SK-N-SH (cell line): ENCODE data around the gene PCCB. TPM values are rescaled to one million over a fixed set of nuclear protein-coding genes. Genes with fewer than 3 reads are reported as not detected.

Experiments used
- CTCF ChIA-PET: fragments of 300-600, 350-600 bp; formaldehyde crosslinking; extraction: SDS; loops from one replicate; lab custom pipeline; 2021; lab: Yijun Ruan, JAX
- POLR2A ChIA-PET: fragments of 350-600 bp; sonication (Branson Sonifier 250); formaldehyde crosslinking; extraction: SDS; loops from one replicate; lab custom pipeline; 2020; ENCODE audit warnings: antibody characterized with exemption, inconsistent platforms; lab: Yijun Ruan, JAX
- DNase-seq: peaks from one replicate; pipeline ENCODE4 v3.0.0; 2012
- H2AFZ ChIP-seq: fragments of 200-600 bp; sonication (generic); 2 replicates; pipeline ENCODE4 v1.8.1; 2016; ENCODE audit warnings: antibody characterized with exemption, mild to moderate bottlenecking, low read depth
- H3F3A ChIP-seq: fragments of 200-600 bp; sonication (generic); replicated peaks from 2 replicates; pipeline ENCODE3; 2016; ENCODE audit warnings: antibody characterized with exemption, mild to moderate bottlenecking; ENCODE audit not compliant: insufficient read depth
- H3K27ac ChIP-seq, 2 experiments: fragments of 200-500 bp in 1 of 2; fragments of 200-600 bp in 1 of 2; sonication (Bioruptor generic) in 1 of 2; sonication (generic), shearing (Covaris generic) in 1 of 2; 2 replicates each; pipeline versions ENCODE4 v1.5.1 to v1.6.1; 2014 to 2016; ENCODE audit warnings: low read depth in 2 of 2, inconsistent platforms in 1 of 2, low read length in 1 of 2, mild to moderate bottlenecking in 1 of 2, mixed read lengths in 1 of 2
- H3K27me3 ChIP-seq: fragments of 200-600 bp; sonication (generic), shearing (Covaris generic); 2 replicates; pipeline ENCODE4 v1.6.1; 2016; ENCODE audit warnings: mixed run types; ENCODE audit not compliant: insufficient read depth
- H3K36me3 ChIP-seq, 2 experiments: fragments of 200-500 bp in 1 of 2; fragments of 200-600 bp in 1 of 2; sonication (Bioruptor generic) in 1 of 2; sonication (generic) in 1 of 2; replicated peaks in 1 of 2; 2 replicates each; pipeline versions ENCODE3 to v1.5.1; 2014 to 2016; ENCODE audit warnings: low read length in 1 of 2, mild to moderate bottlenecking in 1 of 2; ENCODE audit not compliant: insufficient read depth in 2 of 2, control insufficient read depth in 1 of 2
- H3K4me1 ChIP-seq, 2 experiments: fragments of 200-500 bp in 1 of 2; fragments of 200-600 bp in 1 of 2; sonication (Bioruptor generic) in 1 of 2; sonication (generic), shearing (Covaris generic) in 1 of 2; 2 replicates each; pipeline versions ENCODE4 v1.5.1 to v1.6.1; 2014 to 2016; ENCODE audit warnings: low read depth in 1 of 2, low read length in 1 of 2, mixed run types in 1 of 2; ENCODE audit not compliant: insufficient read depth in 2 of 2, control insufficient read depth in 1 of 2
- H3K4me2 ChIP-seq: fragments of 200-600 bp; sonication (generic), shearing (Covaris generic); 2 replicates; pipeline ENCODE4 v1.6.1; 2017; ENCODE audit warnings: mixed run types
- H3K4me3 ChIP-seq, 2 experiments: fragments of 200-500 bp in 1 of 2; fragments of 200-600 bp in 1 of 2; sonication (Bioruptor generic) in 1 of 2; sonication (generic), shearing (Covaris generic) in 1 of 2; 2 replicates each; pipeline versions ENCODE4 v1.5.1 to v1.8.1; 2014 to 2016; ENCODE audit warnings: low read depth in 2 of 2, inconsistent platforms in 1 of 2, low read length in 1 of 2, mild to moderate bottlenecking in 1 of 2, mixed read lengths in 1 of 2, moderate library complexity in 1 of 2
- H3K79me2 ChIP-seq: fragments of 200-600 bp; sonication (generic); 2 replicates; pipeline ENCODE4 v1.8.1; 2017; ENCODE audit warnings: mild to moderate bottlenecking; ENCODE audit not compliant: insufficient read depth
- H3K9ac ChIP-seq: fragments of 200-600 bp; sonication (generic); 2 replicates; pipeline ENCODE4 v1.6.1; 2017; ENCODE audit warnings: mixed run types
- H3K9me2 ChIP-seq: fragments of 200-600 bp; sonication (generic); 2 replicates; pipeline ENCODE4 v1.6.1; 2017; ENCODE audit warnings: mixed run types
- H3K9me3 ChIP-seq: fragments of 200-600 bp; sonication (generic); 2 replicates; pipeline ENCODE4 v1.6.1; 2017; ENCODE audit warnings: mixed run types, mild to moderate bottlenecking, moderate library complexity
- H4K20me1 ChIP-seq: fragments of 200-600 bp; sonication (generic); 2 replicates; pipeline ENCODE4 v1.6.1; 2017; ENCODE audit warnings: mild to moderate bottlenecking, mixed run types; ENCODE audit not compliant: insufficient read depth
- CHD2 ChIP-seq: fragments of 150-350 bp; IDR thresholded peaks from 2 replicates; pipeline ENCODE4 v1.6.1; 2018; ENCODE audit warnings: low read length; ENCODE audit not compliant: partially characterized antibody
- ELF1 ChIP-seq: IDR thresholded peaks from 2 replicates; pipeline ENCODE4 v1.4.0; 2012
- FOSL2 ChIP-seq: IDR thresholded peaks from 2 replicates; pipeline ENCODE4 v1.4.0; 2012; ENCODE audit warnings: low read depth, mild to moderate bottlenecking, moderate library complexity, borderline replicate concordance
- FOXJ3 ChIP-seq: sonication (generic); formaldehyde crosslinking; IDR thresholded peaks from 2 replicates; pipeline ENCODE4 v1.5.1; 2020; ENCODE audit warnings: mild to moderate bottlenecking, missing genetic modification reagents
- GATA2 ChIP-seq: sonication (generic); formaldehyde crosslinking; IDR thresholded peaks from 2 replicates; pipeline ENCODE4 v1.5.0; 2020; ENCODE audit warnings: mild to moderate bottlenecking, missing genetic modification reagents
- MXI1 ChIP-seq: IDR thresholded peaks from 2 replicates; pipeline ENCODE4 v1.6.1; 2012; ENCODE audit warnings: mild to moderate bottlenecking, low read depth, low read length, improper control_type of control experiment
- POLR2AphosphoS5 ChIP-seq: IDR thresholded peaks from 2 replicates; pipeline ENCODE4 v1.6.1; 2012; ENCODE audit warnings: low read depth, low read length
- RFX5 ChIP-seq: IDR thresholded peaks from 2 replicates; pipeline ENCODE4 v1.6.1; 2012; ENCODE audit warnings: mild to moderate bottlenecking, improper control_type of control experiment, low read length
- SIN3A ChIP-seq: IDR thresholded peaks from 2 replicates; pipeline ENCODE4 v1.6.1; 2012; ENCODE audit warnings: low read depth, mild to moderate bottlenecking, low read length, moderate library complexity, borderline replicate concordance
- SMC3 ChIP-seq: IDR thresholded peaks from 2 replicates; pipeline ENCODE4 v1.6.1; 2012; ENCODE audit warnings: low read depth, low read length, improper control_type of control experiment
- TAF1 ChIP-seq: IDR thresholded peaks from 2 replicates; pipeline ENCODE4 v1.6.1; 2012; ENCODE audit warnings: low read depth, mild to moderate bottlenecking, low read length, moderate library complexity, borderline replicate concordance
- YY1 ChIP-seq: IDR thresholded peaks from 2 replicates; pipeline ENCODE4 v1.4.0; 2012; ENCODE audit warnings: low read depth, mild to moderate bottlenecking
- WGBS: methylation state at CpG from one replicate; pipeline ENCODE4 v1.1.6; 2017; ENCODE audit warnings: low lambda C conversion rate; 5-methylcytosine and 5-hydroxymethylcytosine counted together
- polyA plus RNA-seq, 3 experiments: library from polyadenylated mRNA; depleted of rRNA; stranded (reverse); fragments of >200 nt; gene quantifications; 2 replicates each; pipeline ENCODE4 v1.2.3, GENCODE V29; 2012
- TF ChIP-seq, protein P1 (sequence below): IDR thresholded peaks from 2 replicates; pipeline ENCODE4 v1.6.1; 2012; ENCODE audit warnings: mild to moderate bottlenecking, low read depth, low read length, moderate library complexity
- TF ChIP-seq, protein P2 (sequence below): fragments of 150-350 bp; IDR thresholded peaks from 2 replicates; pipeline ENCODE4 v1.6.1; 2016; ENCODE audit warnings: mild to moderate bottlenecking, low read depth, low read length
- TF ChIP-seq, protein P3 (sequence below): IDR thresholded peaks from 2 replicates; pipeline ENCODE4; 2012
- TF ChIP-seq, protein P4 (sequence below): fragments of 200-600 bp; sonication (generic); IDR thresholded peaks from 2 replicates; pipeline ENCODE4 v1.6.1; 2017; ENCODE audit warnings: antibody characterized with exemption, mild to moderate bottlenecking, moderate library complexity
- TF ChIP-seq, protein P5 (sequence below): IDR thresholded peaks from 2 replicates; pipeline ENCODE4 v1.4.0; 2012; ENCODE audit warnings: low read depth, borderline replicate concordance

Gene PCCB
- polyA plus RNA-seq, 1 of the 3 experiments (the other 2 are of a cell fraction): 67.5 TPM

DNA sequence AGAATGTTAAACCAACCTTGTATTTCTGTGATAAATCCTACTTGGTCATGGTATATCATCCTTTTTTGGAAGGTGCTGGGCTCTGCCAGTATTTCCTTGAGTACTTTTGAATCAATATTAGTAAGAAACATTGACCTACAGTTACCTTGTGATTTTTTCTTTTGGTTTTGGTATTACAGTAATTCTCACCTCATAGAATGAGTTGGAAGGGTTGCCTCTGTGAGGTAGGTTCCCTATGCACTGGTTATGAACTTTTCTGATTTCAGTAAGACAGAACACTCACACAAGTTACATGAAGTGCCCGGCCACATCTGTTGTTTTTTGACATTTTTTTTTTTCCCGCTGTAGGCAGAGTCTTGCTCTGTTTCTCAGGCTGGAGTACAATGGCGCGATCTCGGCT is 20.0 kb downstream of the PCCB start:
- CTCF ChIA-PET: no interaction called here
- TF ChIP-seq, protein P1, sequence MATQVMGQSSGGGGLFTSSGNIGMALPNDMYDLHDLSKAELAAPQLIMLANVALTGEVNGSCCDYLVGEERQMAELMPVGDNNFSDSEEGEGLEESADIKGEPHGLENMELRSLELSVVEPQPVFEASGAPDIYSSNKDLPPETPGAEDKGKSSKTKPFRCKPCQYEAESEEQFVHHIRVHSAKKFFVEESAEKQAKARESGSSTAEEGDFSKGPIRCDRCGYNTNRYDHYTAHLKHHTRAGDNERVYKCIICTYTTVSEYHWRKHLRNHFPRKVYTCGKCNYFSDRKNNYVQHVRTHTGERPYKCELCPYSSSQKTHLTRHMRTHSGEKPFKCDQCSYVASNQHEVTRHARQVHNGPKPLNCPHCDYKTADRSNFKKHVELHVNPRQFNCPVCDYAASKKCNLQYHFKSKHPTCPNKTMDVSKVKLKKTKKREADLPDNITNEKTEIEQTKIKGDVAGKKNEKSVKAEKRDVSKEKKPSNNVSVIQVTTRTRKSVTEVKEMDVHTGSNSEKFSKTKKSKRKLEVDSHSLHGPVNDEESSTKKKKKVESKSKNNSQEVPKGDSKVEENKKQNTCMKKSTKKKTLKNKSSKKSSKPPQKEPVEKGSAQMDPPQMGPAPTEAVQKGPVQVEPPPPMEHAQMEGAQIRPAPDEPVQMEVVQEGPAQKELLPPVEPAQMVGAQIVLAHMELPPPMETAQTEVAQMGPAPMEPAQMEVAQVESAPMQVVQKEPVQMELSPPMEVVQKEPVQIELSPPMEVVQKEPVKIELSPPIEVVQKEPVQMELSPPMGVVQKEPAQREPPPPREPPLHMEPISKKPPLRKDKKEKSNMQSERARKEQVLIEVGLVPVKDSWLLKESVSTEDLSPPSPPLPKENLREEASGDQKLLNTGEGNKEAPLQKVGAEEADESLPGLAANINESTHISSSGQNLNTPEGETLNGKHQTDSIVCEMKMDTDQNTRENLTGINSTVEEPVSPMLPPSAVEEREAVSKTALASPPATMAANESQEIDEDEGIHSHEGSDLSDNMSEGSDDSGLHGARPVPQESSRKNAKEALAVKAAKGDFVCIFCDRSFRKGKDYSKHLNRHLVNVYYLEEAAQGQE: no peak
- TF ChIP-seq FOSL2: no peak
- TF ChIP-seq SIN3A: no peak
- TF ChIP-seq POLR2AphosphoS5: no peak
- TF ChIP-seq RFX5: no peak
- no peak for TF ChIP-seq YY1
- TF ChIP-seq CHD2: no peak
- TF ChIP-seq, protein P2, sequence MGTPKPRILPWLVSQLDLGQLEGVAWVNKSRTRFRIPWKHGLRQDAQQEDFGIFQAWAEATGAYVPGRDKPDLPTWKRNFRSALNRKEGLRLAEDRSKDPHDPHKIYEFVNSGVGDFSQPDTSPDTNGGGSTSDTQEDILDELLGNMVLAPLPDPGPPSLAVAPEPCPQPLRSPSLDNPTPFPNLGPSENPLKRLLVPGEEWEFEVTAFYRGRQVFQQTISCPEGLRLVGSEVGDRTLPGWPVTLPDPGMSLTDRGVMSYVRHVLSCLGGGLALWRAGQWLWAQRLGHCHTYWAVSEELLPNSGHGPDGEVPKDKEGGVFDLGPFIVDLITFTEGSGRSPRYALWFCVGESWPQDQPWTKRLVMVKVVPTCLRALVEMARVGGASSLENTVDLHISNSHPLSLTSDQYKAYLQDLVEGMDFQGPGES: no peak
- TF ChIP-seq SMC3: no peak
- no peak for TF ChIP-seq GATA2
- TF ChIP-seq MXI1: no peak
- TF ChIP-seq, protein P3, sequence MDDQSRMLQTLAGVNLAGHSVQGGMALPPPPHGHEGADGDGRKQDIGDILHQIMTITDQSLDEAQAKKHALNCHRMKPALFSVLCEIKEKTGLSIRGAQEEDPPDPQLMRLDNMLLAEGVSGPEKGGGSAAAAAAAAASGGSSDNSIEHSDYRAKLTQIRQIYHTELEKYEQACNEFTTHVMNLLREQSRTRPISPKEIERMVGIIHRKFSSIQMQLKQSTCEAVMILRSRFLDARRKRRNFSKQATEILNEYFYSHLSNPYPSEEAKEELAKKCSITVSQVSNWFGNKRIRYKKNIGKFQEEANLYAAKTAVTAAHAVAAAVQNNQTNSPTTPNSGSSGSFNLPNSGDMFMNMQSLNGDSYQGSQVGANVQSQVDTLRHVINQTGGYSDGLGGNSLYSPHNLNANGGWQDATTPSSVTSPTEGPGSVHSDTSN: no peak
- TF ChIP-seq, protein P4, sequence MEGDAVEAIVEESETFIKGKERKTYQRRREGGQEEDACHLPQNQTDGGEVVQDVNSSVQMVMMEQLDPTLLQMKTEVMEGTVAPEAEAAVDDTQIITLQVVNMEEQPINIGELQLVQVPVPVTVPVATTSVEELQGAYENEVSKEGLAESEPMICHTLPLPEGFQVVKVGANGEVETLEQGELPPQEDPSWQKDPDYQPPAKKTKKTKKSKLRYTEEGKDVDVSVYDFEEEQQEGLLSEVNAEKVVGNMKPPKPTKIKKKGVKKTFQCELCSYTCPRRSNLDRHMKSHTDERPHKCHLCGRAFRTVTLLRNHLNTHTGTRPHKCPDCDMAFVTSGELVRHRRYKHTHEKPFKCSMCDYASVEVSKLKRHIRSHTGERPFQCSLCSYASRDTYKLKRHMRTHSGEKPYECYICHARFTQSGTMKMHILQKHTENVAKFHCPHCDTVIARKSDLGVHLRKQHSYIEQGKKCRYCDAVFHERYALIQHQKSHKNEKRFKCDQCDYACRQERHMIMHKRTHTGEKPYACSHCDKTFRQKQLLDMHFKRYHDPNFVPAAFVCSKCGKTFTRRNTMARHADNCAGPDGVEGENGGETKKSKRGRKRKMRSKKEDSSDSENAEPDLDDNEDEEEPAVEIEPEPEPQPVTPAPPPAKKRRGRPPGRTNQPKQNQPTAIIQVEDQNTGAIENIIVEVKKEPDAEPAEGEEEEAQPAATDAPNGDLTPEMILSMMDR: no peak
- TF ChIP-seq, protein P5, sequence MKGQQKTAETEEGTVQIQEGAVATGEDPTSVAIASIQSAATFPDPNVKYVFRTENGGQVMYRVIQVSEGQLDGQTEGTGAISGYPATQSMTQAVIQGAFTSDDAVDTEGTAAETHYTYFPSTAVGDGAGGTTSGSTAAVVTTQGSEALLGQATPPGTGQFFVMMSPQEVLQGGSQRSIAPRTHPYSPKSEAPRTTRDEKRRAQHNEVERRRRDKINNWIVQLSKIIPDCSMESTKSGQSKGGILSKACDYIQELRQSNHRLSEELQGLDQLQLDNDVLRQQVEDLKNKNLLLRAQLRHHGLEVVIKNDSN: no peak
- TF ChIP-seq FOXJ3 (CRISPR knock-in tag): no peak
- TF ChIP-seq ELF1: no peak
- TF ChIP-seq TAF1: no peak
- Histone ChIP-seq H3K4me2 (no peak overlapping the region), H3K36me3 (peaks cover 0 to 10% of the 10 kb centered on the region in 2 experiments), H3K27ac (no peak overlapping the region), H3K4me3 (no peak overlapping the region), H3K79me2 (peaks cover 4% of the 10 kb centered on the region; the same call in 1 of the 2 replicates), H3K27me3 (no peaks in the 10 kb centered on the region), H2AFZ (no peak overlapping the region), H4K20me1 (no peaks in the 10 kb centered on the region), H3F3A (peaks cover 6% of the 10 kb centered on the region), H3K9me3 (no peaks in the 10 kb centered on the region), H3K9ac (no peak overlapping the region), H3K9me2 (no peaks in the 10 kb centered on the region), H3K4me1 (0 out of 4 replicates have a peak, but pooled peaks cover 0 to 5% of the 10 kb centered on the region in 2 experiments)
- no peak for DNase-seq
- POLR2A ChIA-PET: no interaction called here
- WGBS: 96% methylated on average over 5 of the region's 5 CpGs
